Mucosa of rectum (tissue), 2 donors: ENCODE data around the gene POP4.

Experiments used
- H3K27ac ChIP-seq, 2 donors: one replicate each; pipeline ENCODE4 v1.7.0; 2013; ENCODE audit warnings: inconsistent platforms in 2 of 2, low read depth in 2 of 2, low read length in 2 of 2
- H3K27me3 ChIP-seq, 2 donors: one replicate each; pipeline ENCODE4 v1.7.0; 2013; ENCODE audit warnings: low read length in 2 of 2; ENCODE audit not compliant: control insufficient read depth in 2 of 2, insufficient read depth in 2 of 2
- H3K36me3 ChIP-seq, 2 donors: one replicate each; pipeline ENCODE4 v1.7.0; 2013; ENCODE audit warnings: low read length in 2 of 2; ENCODE audit not compliant: control insufficient read depth in 2 of 2, insufficient read depth in 2 of 2
- H3K4me1 ChIP-seq, 2 donors: one replicate each; pipeline ENCODE4 v1.7.0; 2013; ENCODE audit warnings: low read length in 2 of 2, mild to moderate bottlenecking in 1 of 2; ENCODE audit not compliant: control insufficient read depth in 2 of 2, insufficient read depth in 2 of 2
- H3K4me3 ChIP-seq, 2 donors: one replicate each; pipeline ENCODE4 v1.7.0; 2013; ENCODE audit warnings: low read length in 2 of 2
- H3K9ac ChIP-seq, 2 donors: one replicate each; pipeline ENCODE4 v1.7.0; 2013; ENCODE audit warnings: low read length in 2 of 2, low read depth in 1 of 2, mild to moderate bottlenecking in 1 of 2
- H3K9me3 ChIP-seq, 2 donors: one replicate each; pipeline ENCODE4 v1.7.0; 2013; ENCODE audit warnings: low read length in 2 of 2; ENCODE audit not compliant: control insufficient read depth in 2 of 2
- donor health status: healthy.
- donor health status: Normal muscosa, but diverticular disease.

POP4 gene

GRCh38 chr19:29566496-29567054 is 39.5 kb upstream of the POP4 start:
- H3K9me3 ChIP-seq = no peaks in the 10 kb centered on the region
- no peak overlapping the region for H3K27ac ChIP-seq
- no peaks in the 10 kb centered on the region for H3K4me1 ChIP-seq
- no peak overlapping the region for H3K9ac ChIP-seq
- H3K27me3 ChIP-seq = no peaks in the 10 kb centered on the region
- H3K36me3 ChIP-seq = no peaks in the 10 kb centered on the region
- no peak overlapping the region for H3K4me3 ChIP-seq

GRCh38 chr19:29567366-29567915 is 38.6 kb upstream of the POP4 start:
- Histone ChIP-seq H3K9me3 (no peaks in the 10 kb centered on the region), H3K4me1 (no peaks in the 10 kb centered on the region), H3K4me3 (no peak overlapping the region), H3K9ac (no peak overlapping the region), H3K36me3 (no peaks in the 10 kb centered on the region), H3K27me3 (no peaks in the 10 kb centered on the region), H3K27ac (no peak overlapping the region)

GRCh38 chr19:29568036-29569025 is 37.8 kb upstream of the POP4 start:
- H3K9ac ChIP-seq = no peak overlapping the region
- no peaks in the 10 kb centered on the region for H3K36me3 ChIP-seq
- no peaks in the 10 kb centered on the region for H3K9me3 ChIP-seq
- no peak overlapping the region for H3K27ac ChIP-seq
- no peak overlapping the region for H3K4me3 ChIP-seq
- no peaks in the 10 kb centered on the region for H3K27me3 ChIP-seq
- no peaks in the 10 kb centered on the region for H3K4me1 ChIP-seq

GRCh38 chr19:29569038-29569911 is 36.8 kb upstream of the POP4 start:
- H3K27me3 ChIP-seq = no peaks in the 10 kb centered on the region
- no peak overlapping the region for H3K4me3 ChIP-seq
- H3K36me3 ChIP-seq = no peaks in the 10 kb centered on the region
- no peaks in the 10 kb centered on the region for H3K9me3 ChIP-seq
- H3K9ac ChIP-seq = no peak overlapping the region
- H3K27ac ChIP-seq = no peak overlapping the region
- no peaks in the 10 kb centered on the region for H3K4me1 ChIP-seq

GRCh38 chr19:29571181-29571580 is 34.9 kb upstream of the POP4 start:
- peaks cover 0 to 4% of the 10 kb centered on the region in 2 donors for H3K27me3 ChIP-seq
- H3K9me3 ChIP-seq = no peaks in the 10 kb centered on the region
- H3K27ac ChIP-seq = no peak overlapping the region
- H3K9ac ChIP-seq = no peak overlapping the region
- H3K4me1 ChIP-seq = no peaks in the 10 kb centered on the region
- no peaks in the 10 kb centered on the region for H3K36me3 ChIP-seq
- H3K4me3 ChIP-seq = no peak overlapping the region

- Histone ChIP-seq H3K4me3 (no peak overlapping the region), H3K9me3 (no peaks in the 10 kb centered on the region), H3K4me1 (no peaks in the 10 kb centered on the region), H3K36me3 (no peaks in the 10 kb centered on the region), H3K9ac (no peak overlapping the region), H3K27ac (no peak overlapping the region), H3K27me3 (peaks cover 0 to 4% of the 10 kb centered on the region in 2 donors)
Observed at GRCh38 chr19:29573486-29573885, 32.6 kb upstream of the POP4 start.

- no peak overlapping the region for H3K4me3 ChIP-seq
- H3K36me3 ChIP-seq = no peaks in the 10 kb centered on the region
- H3K27me3 ChIP-seq = peaks cover 0 to 4% of the 10 kb centered on the region in 2 donors
- no peaks in the 10 kb centered on the region for H3K4me1 ChIP-seq
- H3K27ac ChIP-seq = no peak overlapping the region
- no peaks in the 10 kb centered on the region for H3K9me3 ChIP-seq
- no peak overlapping the region for H3K9ac ChIP-seq
Observed at GRCh38 chr19:29574510-29574909, 31.6 kb upstream of the POP4 start.

- Histone ChIP-seq H3K36me3 (no peaks in the 10 kb centered on the region), H3K9me3 (no peaks in the 10 kb centered on the region), H3K27me3 (peaks cover 0 to 4% of the 10 kb centered on the region in 2 donors), H3K4me1 (no peaks in the 10 kb centered on the region), H3K9ac (no peak overlapping the region), H3K27ac (no peak overlapping the region), H3K4me3 (no peak overlapping the region)
Observed at GRCh38 chr19:29576046-29576606, 30.0 kb upstream of the POP4 start.

- Histone ChIP-seq H3K27me3 (peaks cover 0 to 4% of the 10 kb centered on the region in 2 donors), H3K4me1 (no peaks in the 10 kb centered on the region), H3K9ac (no peak overlapping the region), H3K9me3 (no peaks in the 10 kb centered on the region), H3K36me3 (no peaks in the 10 kb centered on the region), H3K27ac (no peak overlapping the region), H3K4me3 (no peak overlapping the region)
Observed at GRCh38 chr19:29576761-29577648, 29.1 kb upstream of the POP4 start.
